ENCODE measurements around the gene ZSCAN29.
A peak's percentile ranks its signal among the peaks of the same experiment; 100 is the strongest.
"Not testable (repeated sequence)": the region's sequence is repeated elsewhere in the genome, so short reads cannot be mapped to it uniquely, and the experiment has no call there.

Gene ZSCAN29

GRCh38 chr15:43370975-43371974 is at the start of gene ZSCAN29, which contains the start of gene TUBGCP4:
Gene ZSCAN29 (minus strand): TSS chr15:43371043. CDS start chr15:43369913, 1,130 bp downstream.
Gene TUBGCP4 (plus strand): TSS chr15:43371101. CDS start chr15:43371355, 254 bp downstream.
- FAIRE-seq (peak; percentile 83), DNase-seq (ENCODE audit: insufficient read length, low spot score) (peak; percentile 86)

GRCh38 chr15:43420435-43420834 is 49.6 kb upstream of the ZSCAN29 start:
- DNase-seq (ENCODE audit: insufficient read length, low spot score) = no peak
- no peak for FAIRE-seq

- FAIRE-seq (no peak), DNase-seq (ENCODE audit: insufficient read length, low spot score) (no peak)
Measured at GRCh38 chr15:43414196-43414595, 43.4 kb upstream of the ZSCAN29 start.

- DNase-seq (ENCODE audit: insufficient read length, low spot score) = no peak
- FAIRE-seq = no peak
Measured at GRCh38 chr15:43412096-43412495, 41.3 kb upstream of the ZSCAN29 start.

- FAIRE-seq (no peak), DNase-seq (ENCODE audit: insufficient read length, low spot score) (no peak)
Measured at GRCh38 chr15:43410572-43411214, 39.9 kb upstream of the ZSCAN29 start.

- DNase-seq (ENCODE audit: insufficient read length, low spot score) = no peak
- FAIRE-seq = no peak
Measured at GRCh38 chr15:43408789-43409188, 37.9 kb upstream of the ZSCAN29 start.

- no peak for FAIRE-seq
- DNase-seq (ENCODE audit: insufficient read length, low spot score) = no peak
Measured at GRCh38 chr15:43406808-43407207, 36.0 kb upstream of the ZSCAN29 start.

- DNase-seq (ENCODE audit: insufficient read length, low spot score) = no peak
- no peak for FAIRE-seq
Measured at GRCh38 chr15:43406189-43406588, 35.3 kb upstream of the ZSCAN29 start.

- FAIRE-seq (no peak), DNase-seq (ENCODE audit: insufficient read length, low spot score) (no peak)
Measured at GRCh38 chr15:43404130-43404529, 33.3 kb upstream of the ZSCAN29 start.

GRCh38 chr15:43403616-43404015 is 32.8 kb upstream of the ZSCAN29 start:
- no peak for FAIRE-seq

GRCh38 chr15:43402255-43402654 is 31.4 kb upstream of the ZSCAN29 start:
- FAIRE-seq = no peak
- no peak for DNase-seq (ENCODE audit: insufficient read length, low spot score)

More at GRCh38 chr15:43403616-43404015, 32.8 kb upstream of the ZSCAN29 start:
- DNase-seq (ENCODE audit: insufficient read length, low spot score) = no peak

- not testable (repeated sequence) for DNase-seq (ENCODE audit: insufficient read length, low spot score); FAIRE-seq
Measured at GRCh38 chr15:43393592-43393991, 22.7 kb upstream of the ZSCAN29 start.

GRCh38 chr15:43390723-43391122 is 19.9 kb upstream of the ZSCAN29 start:
- DNase-seq (ENCODE audit: insufficient read length, low spot score) (no peak), FAIRE-seq (no peak)

GRCh38 chr15:43383070-43383469 is 12.2 kb upstream of the ZSCAN29 start:
- DNase-seq (ENCODE audit: insufficient read length, low spot score) = no peak
- FAIRE-seq = no peak

GRCh38 chr15:43382310-43382709 is 11.5 kb upstream of the ZSCAN29 start:
- DNase-seq (ENCODE audit: insufficient read length, low spot score) (no peak), FAIRE-seq (no peak)

GRCh38 chr15:43378601-43379000 is 7.8 kb upstream of the ZSCAN29 start:
- FAIRE-seq (no peak), DNase-seq (ENCODE audit: insufficient read length, low spot score) (no peak)

- DNase-seq (ENCODE audit: insufficient read length, low spot score) = peak; percentile 25
- FAIRE-seq = peak; percentile 97
Measured at GRCh38 chr15:43376017-43376705, 5.3 kb upstream of the ZSCAN29 start.

- FAIRE-seq (no peak), DNase-seq (ENCODE audit: insufficient read length, low spot score) (no peak)
Measured at GRCh38 chr15:43370310-43370974, 401 bp downstream of the ZSCAN29 start.

- no peak for DNase-seq (ENCODE audit: insufficient read length, low spot score)
- FAIRE-seq = no peak
Measured at GRCh38 chr15:43361313-43361903, 9.4 kb downstream of the ZSCAN29 start.

- no peak for FAIRE-seq
- no peak for DNase-seq (ENCODE audit: insufficient read length, low spot score)
Measured at GRCh38 chr15:43360821-43361220, 10.0 kb downstream of the ZSCAN29 start.
